ENCODE data around the gene MC1R. TPM values are rescaled to one million over a fixed set of nuclear protein-coding genes. Genes with fewer than 3 reads are reported as not detected.

The MC1R gene
- total RNA-seq, 2 donors from 2014 or later: 5.6 to 22.5 TPM

- no peak overlapping the region for H3K4me3 ChIP-seq
- peaks cover 16 to 26% of the 10 kb centered on the region in 2 donors for H3K36me3 ChIP-seq
- intact Hi-C loops (cut with DNase I): no loop called here
- DNase-seq (ENCODE audit: low spot score): no peak
- TF ChIP-seq CTCF (IDR thresholded peaks at IDR 0.05): no peak
- TF ChIP-seq POLR2A (IDR thresholded peaks at IDR 0.05): no peak
- no peak for TF ChIP-seq POLR2AphosphoS5 (IDR thresholded peaks at IDR 0.05)
- no peaks in the 10 kb centered on the region for H3K27me3 ChIP-seq (replicated peaks; ENCODE audit: insufficient read depth)
- H3K4me1 ChIP-seq (replicated peaks): no peaks in the 10 kb centered on the region
- WGBS: 92% methylated on average over 17 of the region's 17 CpGs
- H3K9me3 ChIP-seq: no peaks in the 10 kb centered on the region
- no peak overlapping the region for H3K27ac ChIP-seq
Observed at GRCh38 chr16:89900885-89901284, 17.8 kb upstream of the MC1R start.

- TF ChIP-seq POLR2A (IDR thresholded peaks at IDR 0.05) (no peak), CTCF (IDR thresholded peaks at IDR 0.05) (no peak), POLR2AphosphoS5 (IDR thresholded peaks at IDR 0.05) (no peak)
- H3K9me3 ChIP-seq: no peaks in the 10 kb centered on the region
- intact Hi-C loops (cut with DNase I): no loop called here
- WGBS: 85% methylated on average over 8 of the region's 11 CpGs
- DNase-seq (ENCODE audit: low spot score): no peak
- peaks cover 16 to 20% of the 10 kb centered on the region in 2 donors for H3K36me3 ChIP-seq
- H3K27me3 ChIP-seq (replicated peaks; ENCODE audit: insufficient read depth): no peaks in the 10 kb centered on the region
- H3K4me1 ChIP-seq (replicated peaks): no peaks in the 10 kb centered on the region
- H3K4me3 ChIP-seq: no peak overlapping the region
- no peak overlapping the region for H3K27ac ChIP-seq
Observed at GRCh38 chr16:89902980-89903379, 15.7 kb upstream of the MC1R start.

- WGBS: 88% methylated on average over 18 of the region's 19 CpGs
- no peak overlapping the region for H3K27ac ChIP-seq
- no peak for TF ChIP-seq POLR2A (IDR thresholded peaks at IDR 0.05)
- no peak for TF ChIP-seq CTCF (IDR thresholded peaks at IDR 0.05)
- no peak for TF ChIP-seq POLR2AphosphoS5 (IDR thresholded peaks at IDR 0.05)
- no peaks in the 10 kb centered on the region for H3K27me3 ChIP-seq (replicated peaks; ENCODE audit: insufficient read depth)
- no peaks in the 10 kb centered on the region for H3K9me3 ChIP-seq
- intact Hi-C loops (cut with DNase I): no loop called here
- H3K4me1 ChIP-seq (replicated peaks): no peaks in the 10 kb centered on the region
- DNase-seq (ENCODE audit: low spot score): no peak
- peaks cover 11 to 12% of the 10 kb centered on the region in 2 donors for H3K36me3 ChIP-seq
- no peak overlapping the region for H3K4me3 ChIP-seq
Observed at GRCh38 chr16:89903908-89904515, 14.7 kb upstream of the MC1R start.

- intact Hi-C loops (cut with DNase I): no loop called here
- H3K9me3 ChIP-seq: no peaks in the 10 kb centered on the region
- no peak for DNase-seq (ENCODE audit: low spot score)
- WGBS: 79% methylated on average over 27 of the region's 31 CpGs
- H3K27ac ChIP-seq: no peak overlapping the region
- peaks cover 3% of the 10 kb centered on the region for H3K4me1 ChIP-seq (replicated peaks)
- H3K4me3 ChIP-seq: no peak overlapping the region
- no peaks in the 10 kb centered on the region for H3K27me3 ChIP-seq (replicated peaks; ENCODE audit: insufficient read depth)
- H3K36me3 ChIP-seq: peaks cover 10 to 11% of the 10 kb centered on the region in 2 donors
- TF ChIP-seq POLR2A (IDR thresholded peaks at IDR 0.05) (no peak), CTCF (IDR thresholded peaks at IDR 0.05) (no peak), POLR2AphosphoS5 (IDR thresholded peaks at IDR 0.05) (no peak)
Observed at GRCh38 chr16:89904606-89905510, 13.8 kb upstream of the MC1R start.

Measured in prostate gland (tissue), 2 donors.